Activated CD4-positive, alpha-beta T cell treated with anti-CD3 and anti-CD28 coated beads, Interleukin-2, Interleukin-6, amounts not matched to agents 100 ng/mL and 50 ng/mL, durations not matched to agents 16 hours and 8 hours (primary cell): ENCODE measurements around the gene F11.
"Not testable (repeated sequence)": the region's sequence is repeated elsewhere in the genome, so short reads cannot be mapped to it uniquely, and the experiment has no call there.

Source experiments
- DNase-seq: peaks from one replicate; pipeline ENCODE4 v3.0.0-alpha.2; 2020

F11 gene

GRCh38 chr4:186304216-186304615 is 38.2 kb downstream of the F11 start:
- DNase-seq = no peak

GRCh38 chr4:186304866-186305505 is 39.0 kb downstream of the F11 start:
- DNase-seq = no peak

GRCh38 chr4:186307497-186307896 is 41.5 kb downstream of the F11 start:
- no peak for DNase-seq

- no peak for DNase-seq
Measured at GRCh38 chr4:186307916-186308315, 41.9 kb downstream of the F11 start.

- DNase-seq = no peak
Measured at GRCh38 chr4:186318481-186318880, 52.5 kb downstream of the F11 start.

- not testable (repeated sequence) for DNase-seq
Measured at GRCh38 chr4:186324660-186325059, 58.7 kb downstream of the F11 start.

GRCh38 chr4:186326391-186326790 is 60.4 kb downstream of the F11 start:
- no peak for DNase-seq

- DNase-seq = no peak
Measured at GRCh38 chr4:186329372-186329771, 63.4 kb downstream of the F11 start.

GRCh38 chr4:186330368-186330767 is 64.4 kb downstream of the F11 start:
- no peak for DNase-seq

- DNase-seq = no peak
Measured at GRCh38 chr4:186335793-186336192, 69.8 kb downstream of the F11 start.
